GM19043 (cell line): ENCODE results near the gene MAIP1.
"Not testable (repeated sequence)": the region's sequence is repeated elsewhere in the genome, so short reads cannot be mapped to it uniquely, and the experiment has no call there.

Experiments used
- ATAC-seq: cut with Tn5 transposase; IDR thresholded peaks from one replicate; pipeline ENCODE4 v1.9.1; 2021; ENCODE audit warnings: low read depth; ENCODE audit not compliant: unreplicated experiment

The MAIP1 gene

DNA sequence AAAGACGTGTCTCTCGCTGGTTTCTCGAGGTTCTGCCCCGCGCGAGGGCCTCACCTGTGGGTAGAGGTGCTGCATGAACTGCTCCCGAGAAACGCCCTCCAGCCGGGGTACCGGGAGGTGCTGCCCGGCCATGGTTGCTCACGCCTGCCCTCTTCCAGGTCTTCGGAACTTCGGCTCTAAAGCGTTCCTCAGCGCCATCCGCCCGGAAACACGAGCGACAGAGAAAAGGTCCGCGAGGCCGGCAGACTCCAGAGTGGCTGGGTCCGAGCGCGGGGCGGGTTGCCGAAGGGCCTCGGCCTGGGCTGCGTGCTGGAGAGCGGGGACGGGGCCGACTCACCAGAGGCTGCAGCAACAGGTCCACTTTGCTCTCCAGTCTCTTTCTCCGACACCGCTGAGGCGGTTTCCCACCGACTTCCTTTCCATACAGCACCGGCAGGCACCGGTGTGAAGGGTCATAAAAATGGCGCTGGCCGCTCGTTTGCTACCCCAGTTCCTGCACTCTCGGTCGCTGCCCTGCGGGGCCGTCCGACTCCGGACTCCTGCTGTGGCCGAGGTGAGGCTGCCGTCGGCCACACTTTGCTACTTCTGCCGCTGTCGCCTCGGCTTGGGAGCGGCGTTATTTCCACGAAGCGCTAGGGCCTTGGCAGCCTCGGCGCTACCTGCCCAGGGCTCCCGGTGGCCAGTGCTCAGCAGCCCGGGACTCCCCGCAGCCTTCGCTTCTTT lies at the start of gene MAIP1, which contains the start of gene TYW5:
Gene MAIP1, plus strand, starts transcription at position 244 of the 723 bp plus-strand sequence. Its CDS starts 217 bp downstream, at position 461.
Gene TYW5, minus strand, starts transcription at position 153 of the 723 bp plus-strand sequence. Its CDS starts 21 bp downstream, at position 132.
- ATAC-seq = peak; percentile 81

DNA sequence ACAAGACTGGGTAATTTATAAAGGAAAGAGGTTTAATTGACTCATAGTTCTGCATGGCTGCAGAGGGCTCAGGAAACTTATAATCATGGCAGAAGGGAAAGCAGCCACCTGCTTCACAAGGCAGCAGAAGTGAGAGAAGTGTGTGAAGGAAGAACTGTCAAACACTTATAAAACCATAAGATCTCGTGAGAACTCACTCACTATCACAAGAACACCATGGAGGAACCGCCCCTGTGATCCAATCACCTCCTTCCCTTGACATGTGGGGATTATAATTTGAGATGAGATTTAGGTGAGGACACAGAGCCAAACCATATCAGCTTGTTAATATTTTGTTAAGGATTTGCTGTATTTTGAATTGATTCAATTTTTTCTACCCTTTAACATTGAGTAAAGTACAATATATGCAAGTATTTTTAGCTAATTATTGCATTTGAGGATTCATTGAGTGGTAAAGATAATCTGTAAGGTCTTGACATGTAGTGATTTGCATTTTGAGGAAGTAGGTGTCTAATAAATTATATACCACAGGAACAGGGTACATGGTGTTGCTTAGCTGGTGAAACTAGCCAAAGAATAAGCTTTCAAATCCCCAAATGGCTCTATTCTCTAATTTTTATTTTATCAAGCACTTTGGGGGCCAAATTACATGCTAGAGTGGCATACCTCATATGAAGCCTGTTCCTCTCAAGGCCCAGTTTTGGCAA lies 48.2 kb upstream of the MAIP1 start:
- ATAC-seq = no peak

GRCh38 chr2:199910338-199911051 lies 44.9 kb upstream of the MAIP1 start:
- ATAC-seq = no peak

DNA sequence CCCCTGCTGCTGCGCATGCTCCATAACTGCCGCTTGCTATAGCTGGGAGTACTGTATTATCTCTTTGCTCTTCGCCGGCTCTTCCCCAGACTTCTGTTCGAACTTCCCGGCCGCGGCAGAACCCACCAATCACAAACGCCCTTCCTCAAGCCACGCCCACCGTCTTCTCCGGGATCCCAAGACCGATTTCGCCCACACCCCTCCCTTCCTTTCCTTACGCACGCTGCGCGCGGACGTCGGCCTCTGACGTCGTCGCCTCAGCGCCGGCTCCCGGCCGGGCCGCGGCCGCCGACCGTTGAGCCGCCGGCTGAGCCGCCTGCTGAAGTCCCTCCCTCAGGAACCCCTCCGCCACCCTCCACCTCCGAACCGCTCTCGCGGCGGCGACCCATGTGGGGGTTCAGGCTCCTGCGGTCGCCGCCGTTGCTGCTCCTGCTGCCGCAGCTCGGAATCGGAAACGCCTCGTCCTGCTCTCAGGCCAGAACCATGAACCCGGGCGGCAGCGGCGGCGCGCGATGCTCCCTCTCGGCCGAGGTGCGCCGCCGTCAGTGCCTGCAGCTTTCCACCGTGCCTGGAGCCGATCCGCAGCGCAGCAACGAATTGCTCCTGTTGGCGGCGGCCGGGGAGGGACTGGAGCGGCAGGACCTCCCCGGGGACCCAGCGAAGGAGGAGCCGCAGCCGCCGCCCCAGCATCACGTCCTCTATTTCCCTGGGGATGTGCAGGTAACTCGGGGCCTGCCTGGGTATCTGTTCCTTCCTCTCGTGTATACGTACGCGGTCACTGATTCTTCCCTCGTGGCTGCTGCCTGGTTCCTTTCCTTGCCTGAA lies 44.1 kb upstream of the MAIP1 start, which contains the start of gene C2orf69:
Gene C2orf69, plus strand, starts transcription at position 242 of the 825 bp plus-strand sequence. Its CDS starts 146 bp downstream, at position 388.
- peak; percentile 88 for ATAC-seq

DNA sequence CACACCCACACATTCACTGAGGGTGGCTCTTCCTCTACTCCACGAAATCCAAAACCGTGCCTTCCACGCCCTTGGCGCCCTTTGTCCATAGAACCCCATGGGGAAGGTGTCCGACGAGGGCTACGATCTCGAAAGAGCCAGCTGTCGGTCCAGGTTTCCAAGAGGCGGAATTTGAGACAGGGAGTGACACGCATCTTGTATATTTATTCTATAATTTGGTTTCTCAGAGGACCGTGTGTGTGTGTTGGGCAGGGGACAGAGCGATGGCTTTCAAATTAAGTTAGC lies 43.6 kb upstream of the MAIP1 start:
- ATAC-seq = no peak

DNA sequence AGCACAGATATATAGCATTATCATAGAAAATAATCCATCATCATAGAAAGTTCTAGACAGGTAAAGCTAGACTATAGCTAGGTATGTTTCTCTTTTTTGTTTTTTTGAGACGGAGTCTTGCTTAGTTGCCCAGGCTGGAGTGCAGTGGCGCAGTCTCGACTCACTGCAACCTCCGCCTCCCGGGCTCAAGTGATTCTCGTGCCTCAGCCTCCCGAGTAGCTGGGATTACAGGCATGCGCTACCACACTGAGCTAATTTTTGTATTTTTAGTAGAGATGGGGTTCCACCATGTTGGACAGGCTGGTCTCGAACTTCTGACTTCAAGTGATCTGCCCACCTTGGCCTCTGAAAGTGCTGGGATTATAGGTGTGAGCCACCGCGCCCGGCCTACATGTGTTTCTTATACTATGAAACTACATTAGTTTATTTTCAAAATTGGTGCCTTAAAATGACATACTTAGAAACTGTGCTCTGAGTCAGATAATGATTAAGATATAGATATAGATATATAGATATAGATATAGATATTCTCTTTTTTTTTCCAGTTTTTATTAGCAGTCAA lies 42.7 kb upstream of the MAIP1 start:
- ATAC-seq = not testable (repeated sequence)

- ATAC-seq = no peak
Observed at GRCh38 chr2:199914372-199914958, 40.9 kb upstream of the MAIP1 start.

- no peak for ATAC-seq
Observed at GRCh38 chr2:199916980-199917379, 38.4 kb upstream of the MAIP1 start.

DNA sequence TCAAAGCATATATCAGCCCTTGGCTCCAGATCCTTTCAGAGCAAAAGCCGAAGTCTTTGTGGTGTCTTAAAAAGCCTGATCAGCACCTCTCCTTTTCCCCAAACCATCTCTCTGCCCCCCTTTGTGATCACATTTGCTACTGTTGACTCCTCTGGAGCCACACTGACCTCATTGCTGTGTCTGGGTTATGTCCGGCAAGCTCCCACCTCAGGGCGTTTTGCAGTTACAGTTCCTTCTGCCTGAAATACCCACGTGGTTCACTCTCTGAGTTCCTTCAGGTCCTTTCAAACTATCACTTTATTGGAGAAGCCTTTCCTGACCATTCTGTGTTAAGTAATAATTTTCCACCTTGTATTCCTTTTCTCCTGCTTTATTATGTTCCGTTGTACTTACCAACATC lies 32.5 kb upstream of the MAIP1 start:
- no peak for ATAC-seq

DNA sequence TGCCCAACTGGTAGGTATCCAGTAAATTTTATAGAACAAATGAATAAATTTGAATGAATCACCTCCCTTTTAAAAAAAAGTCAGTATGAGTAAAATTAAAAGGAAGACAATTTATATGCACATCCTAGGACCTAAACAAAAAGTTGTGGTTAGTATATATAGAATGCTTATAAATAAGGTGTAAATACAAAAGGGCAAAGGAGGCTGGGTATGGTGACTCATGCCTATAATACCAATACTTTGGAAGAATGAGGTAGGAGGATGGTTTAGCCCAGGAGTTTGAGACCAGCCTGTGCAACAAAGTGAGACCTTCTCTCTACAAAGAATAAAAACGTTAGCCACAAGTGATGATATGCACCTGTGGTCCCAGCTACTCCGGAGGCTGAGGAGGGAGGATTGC lies 31.5 kb upstream of the MAIP1 start:
- no peak for ATAC-seq

- no peak for ATAC-seq
Observed at GRCh38 chr2:199926806-199927205, 28.6 kb upstream of the MAIP1 start.

GRCh38 chr2:199928226-199928625 lies 27.2 kb upstream of the MAIP1 start:
- ATAC-seq = no peak

- no peak for ATAC-seq
Observed at GRCh38 chr2:199928626-199929025, 26.8 kb upstream of the MAIP1 start.

DNA sequence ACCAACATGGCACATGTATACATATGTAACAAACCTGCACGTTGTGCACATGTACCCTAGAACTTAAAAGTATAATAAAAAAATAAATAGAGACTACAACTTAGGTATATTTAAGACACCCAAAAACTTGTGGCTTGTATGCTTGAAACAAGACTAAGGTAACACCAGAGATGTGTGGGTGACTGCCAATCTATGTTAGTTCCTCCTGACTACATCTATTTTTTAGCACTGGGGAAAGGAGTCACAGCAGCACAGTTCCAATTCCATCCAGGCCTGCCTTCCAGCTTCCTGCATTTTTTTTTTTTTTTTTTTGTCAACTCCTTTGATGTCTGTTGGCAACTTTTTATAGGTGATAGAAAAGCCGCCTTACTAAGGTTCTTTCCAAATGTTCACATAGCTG lies 26.1 kb upstream of the MAIP1 start:
- ATAC-seq = no peak

- no peak for ATAC-seq
Observed at GRCh38 chr2:199932312-199932855, 23.0 kb upstream of the MAIP1 start.

- ATAC-seq = no peak
Observed at GRCh38 chr2:199933466-199933865, 21.9 kb upstream of the MAIP1 start.

DNA sequence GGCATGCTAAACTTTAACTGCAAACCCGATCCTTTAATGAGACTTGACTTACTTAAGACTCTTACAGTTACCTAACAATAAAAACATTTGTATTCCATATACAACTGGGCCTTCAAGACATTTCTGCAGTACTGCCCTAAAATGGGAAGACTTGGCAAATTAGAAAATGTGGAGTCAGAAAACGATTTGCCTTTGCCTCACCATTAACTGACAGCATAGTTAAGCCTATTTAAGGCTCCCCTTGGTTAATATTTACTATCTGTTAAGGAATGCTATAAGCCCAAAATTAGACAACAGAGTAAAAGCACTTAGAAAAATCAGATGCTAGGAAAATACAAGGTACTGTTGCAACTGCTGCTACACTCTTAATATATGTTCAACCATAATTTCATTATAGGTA lies 18.8 kb upstream of the MAIP1 start:
- no peak for ATAC-seq

GRCh38 chr2:199940373-199940772 lies 15.0 kb upstream of the MAIP1 start:
- ATAC-seq = no peak

- ATAC-seq = no peak
Observed at GRCh38 chr2:199943373-199943772, 12.0 kb upstream of the MAIP1 start.

DNA sequence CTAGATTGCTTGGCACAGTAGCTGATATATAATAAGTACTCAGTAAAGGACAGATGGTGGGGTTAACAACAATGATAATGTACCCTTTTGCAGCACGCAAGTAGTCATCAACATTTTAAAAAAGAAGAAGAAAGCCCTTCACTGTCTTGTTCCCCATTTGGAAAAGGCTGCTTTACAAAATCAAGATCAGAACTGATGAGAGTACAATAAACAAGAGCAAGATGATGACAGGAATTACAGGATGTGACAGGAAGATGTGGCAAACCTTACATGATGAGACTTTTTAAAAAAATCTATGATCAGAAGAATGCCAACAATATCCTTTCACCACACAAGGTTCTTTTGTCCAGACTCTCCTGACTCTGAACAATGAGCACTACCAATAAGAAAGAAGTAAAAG lies 9.2 kb upstream of the MAIP1 start:
- no peak for ATAC-seq
